Measurements from ENCODE around the gene PPIA.
"Not testable (repeated sequence)": the region's sequence is repeated elsewhere in the genome, so short reads cannot be mapped to it uniquely, and the experiment has no call there.

PPIA gene

GRCh38 chr7:44791278-44792219 lies 4.9 kb upstream of the PPIA start:
- no peak for DNase-seq

DNA sequence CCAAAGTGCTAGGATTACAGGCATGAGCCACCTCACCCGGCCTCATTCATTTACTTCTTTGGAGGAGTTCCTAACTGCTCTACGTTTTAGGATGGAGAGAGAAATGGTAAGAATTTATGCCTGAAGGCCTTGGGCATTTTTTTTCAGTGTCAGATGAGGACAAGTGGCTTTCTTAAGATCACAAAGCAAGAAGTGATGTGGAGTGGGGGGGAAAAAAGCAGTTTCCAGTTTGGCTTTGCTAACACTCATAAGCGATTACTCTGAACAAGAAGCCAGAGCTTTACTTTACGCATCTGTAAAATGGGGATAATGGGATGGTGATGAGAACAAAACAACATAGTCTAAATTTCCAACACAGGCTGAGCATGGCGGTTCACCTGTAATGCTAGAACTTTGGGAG lies 2.6 kb upstream of the PPIA start:
- no peak for DNase-seq

GRCh38 chr7:44794331-44794730 lies 2.1 kb upstream of the PPIA start:
- no peak for DNase-seq

DNA sequence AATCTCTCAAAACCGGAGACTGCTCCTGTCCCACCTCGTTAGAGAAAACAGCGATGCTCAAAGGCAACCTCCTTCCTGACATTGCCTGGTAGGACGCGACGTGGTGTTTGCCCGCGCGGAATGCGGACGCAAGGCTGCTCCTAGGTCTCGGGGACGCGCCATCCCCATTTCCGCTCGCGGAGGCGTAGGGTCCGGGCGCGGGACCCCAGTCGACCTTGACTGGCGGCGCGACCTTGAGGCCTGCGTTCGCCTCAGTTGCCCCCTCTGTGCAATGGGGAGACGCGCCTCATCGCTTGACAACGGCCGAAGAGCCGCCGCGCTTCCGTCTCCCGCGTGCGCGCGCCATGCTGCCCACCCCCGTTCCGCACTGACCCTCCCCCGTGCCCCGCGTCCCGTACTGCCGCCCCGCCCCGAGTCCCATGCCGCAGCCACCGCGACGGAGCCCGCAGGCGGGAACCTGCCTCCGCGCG lies 412 bp upstream of the PPIA start:
- no peak for DNase-seq

DNA sequence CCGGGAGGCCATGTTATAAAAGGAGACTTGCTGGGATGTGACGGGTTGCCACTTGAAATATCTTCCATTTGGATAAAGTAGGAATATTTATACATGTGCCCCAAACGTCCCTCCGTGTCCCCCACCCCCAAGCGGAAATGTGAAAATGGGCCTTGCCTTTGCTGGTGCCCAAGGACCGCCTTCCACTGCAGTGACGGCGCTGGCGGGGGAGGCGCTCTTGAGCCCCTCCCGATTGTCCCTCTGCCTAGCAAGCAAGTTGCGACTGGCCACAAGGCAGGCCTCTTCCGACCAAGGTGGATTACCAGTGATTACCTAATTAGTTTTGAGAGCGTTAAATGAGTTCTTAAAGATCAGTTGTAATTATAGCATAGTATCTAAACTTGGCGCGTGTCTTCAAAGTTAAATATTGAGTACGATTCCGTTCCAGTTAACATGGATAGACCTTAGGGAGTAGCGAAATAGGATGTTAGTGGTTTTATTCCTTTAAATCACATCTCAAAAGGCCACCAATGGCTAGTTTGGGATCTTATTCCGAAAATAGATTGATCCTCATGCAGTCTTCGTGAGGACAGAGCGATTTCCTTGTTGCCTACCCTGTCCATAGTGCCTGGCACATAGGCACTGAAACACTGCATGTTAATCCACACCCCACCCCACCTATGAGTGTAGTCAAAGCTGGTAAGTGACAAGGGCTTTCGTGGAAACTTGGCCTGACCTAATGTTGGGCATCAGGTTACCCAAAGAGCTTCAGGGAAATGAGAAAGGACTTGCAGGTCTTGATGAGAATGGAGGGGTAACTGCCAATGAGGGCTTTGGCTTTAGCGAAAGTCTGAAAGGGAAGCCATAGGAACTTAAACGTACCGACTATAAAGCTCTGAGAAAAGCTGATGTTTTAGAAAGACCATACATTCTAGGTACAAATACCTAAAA lies 1.1 kb downstream of the PPIA start:
- peak; percentile 91 for DNase-seq

- no peak for DNase-seq
Measured at GRCh38 chr7:44798649-44799305, 2.3 kb downstream of the PPIA start.

GRCh38 chr7:44799939-44800338 lies 3.5 kb downstream of the PPIA start:
- no peak for DNase-seq

DNA sequence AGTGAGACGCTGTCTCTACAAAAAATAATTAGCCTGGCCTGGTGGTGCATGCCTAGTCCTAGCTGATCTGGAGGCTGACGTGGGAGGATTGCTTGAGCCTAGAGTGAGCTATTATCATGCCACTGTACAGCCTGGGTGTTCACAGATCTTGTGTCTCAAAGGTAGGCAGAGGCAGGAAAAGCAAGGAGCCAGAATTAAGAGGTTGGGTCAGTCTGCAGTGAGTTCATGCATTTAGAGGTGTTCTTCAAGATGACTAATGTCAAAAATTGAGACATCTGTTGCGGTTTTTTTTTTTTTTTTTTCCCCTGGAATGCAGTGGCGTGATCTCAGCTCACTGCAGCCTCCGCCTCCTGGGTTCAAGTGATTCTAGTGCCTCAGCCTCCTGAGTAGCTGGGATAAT lies 5.4 kb downstream of the PPIA start:
- DNase-seq: no peak

DNA sequence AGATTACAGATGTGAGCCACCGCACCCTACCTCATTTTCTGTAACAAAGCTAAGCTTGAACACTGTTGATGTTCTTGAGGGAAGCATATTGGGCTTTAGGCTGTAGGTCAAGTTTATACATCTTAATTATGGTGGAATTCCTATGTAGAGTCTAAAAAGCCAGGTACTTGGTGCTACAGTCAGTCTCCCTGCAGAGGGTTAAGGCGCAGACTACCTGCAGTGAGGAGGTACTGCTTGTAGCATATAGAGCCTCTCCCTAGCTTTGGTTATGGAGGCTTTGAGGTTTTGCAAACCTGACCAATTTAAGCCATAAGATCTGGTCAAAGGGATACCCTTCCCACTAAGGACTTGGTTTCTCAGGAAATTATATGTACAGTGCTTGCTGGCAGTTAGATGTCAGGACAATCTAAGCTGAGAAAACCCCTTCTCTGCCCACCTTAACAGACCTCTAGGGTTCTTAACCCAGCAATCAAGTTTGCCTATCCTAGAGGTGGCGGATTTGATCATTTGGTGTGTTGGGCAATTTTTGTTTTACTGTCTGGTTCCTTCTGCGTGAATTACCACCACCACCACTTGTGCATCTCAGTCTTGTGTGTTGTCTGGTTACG lies 6.0 kb downstream of the PPIA start:
- no peak for DNase-seq

- DNase-seq: not testable (repeated sequence)
Measured at GRCh38 chr7:44803828-44804519, 7.5 kb downstream of the PPIA start.

- no peak for DNase-seq
Measured at GRCh38 chr7:44805950-44806349, 9.5 kb downstream of the PPIA start.

GRCh38 chr7:44808914-44809393 lies 12.5 kb downstream of the PPIA start:
- DNase-seq: no peak

GRCh38 chr7:44811093-44811492 lies 14.6 kb downstream of the PPIA start:
- no peak for DNase-seq

GRCh38 chr7:44811571-44811970 lies 15.1 kb downstream of the PPIA start:
- no peak for DNase-seq

- DNase-seq: no peak
Measured at GRCh38 chr7:44814919-44815318, 18.4 kb downstream of the PPIA start.

- no peak for DNase-seq
Measured at GRCh38 chr7:44819292-44819691, 22.8 kb downstream of the PPIA start.

DNA sequence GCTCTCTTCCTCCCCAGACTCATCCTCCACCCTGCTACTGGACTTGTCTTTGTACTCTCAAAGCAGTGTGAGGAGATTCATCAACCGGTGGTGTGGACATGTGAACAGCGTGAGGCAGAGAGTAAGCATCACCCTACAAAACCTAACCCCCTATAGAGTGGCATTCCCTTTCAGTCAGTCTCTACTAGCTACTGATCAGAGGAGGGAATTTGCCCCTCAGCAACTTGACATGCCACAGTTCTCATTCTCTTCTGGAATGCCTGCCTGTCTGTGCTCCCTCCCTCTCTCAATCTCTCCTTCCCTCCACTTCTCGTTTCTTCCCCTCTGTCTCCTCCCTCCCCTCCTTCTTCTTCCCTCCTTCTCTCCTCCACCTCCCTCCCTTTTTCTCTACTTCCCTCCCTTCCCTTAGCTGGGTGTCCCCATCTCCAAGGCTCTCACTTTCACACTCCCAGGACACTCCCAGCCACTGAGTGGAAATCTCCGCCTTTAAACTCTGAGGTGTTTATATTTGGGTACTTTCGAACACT lies 26.8 kb downstream of the PPIA start:
- no peak for DNase-seq

DNA sequence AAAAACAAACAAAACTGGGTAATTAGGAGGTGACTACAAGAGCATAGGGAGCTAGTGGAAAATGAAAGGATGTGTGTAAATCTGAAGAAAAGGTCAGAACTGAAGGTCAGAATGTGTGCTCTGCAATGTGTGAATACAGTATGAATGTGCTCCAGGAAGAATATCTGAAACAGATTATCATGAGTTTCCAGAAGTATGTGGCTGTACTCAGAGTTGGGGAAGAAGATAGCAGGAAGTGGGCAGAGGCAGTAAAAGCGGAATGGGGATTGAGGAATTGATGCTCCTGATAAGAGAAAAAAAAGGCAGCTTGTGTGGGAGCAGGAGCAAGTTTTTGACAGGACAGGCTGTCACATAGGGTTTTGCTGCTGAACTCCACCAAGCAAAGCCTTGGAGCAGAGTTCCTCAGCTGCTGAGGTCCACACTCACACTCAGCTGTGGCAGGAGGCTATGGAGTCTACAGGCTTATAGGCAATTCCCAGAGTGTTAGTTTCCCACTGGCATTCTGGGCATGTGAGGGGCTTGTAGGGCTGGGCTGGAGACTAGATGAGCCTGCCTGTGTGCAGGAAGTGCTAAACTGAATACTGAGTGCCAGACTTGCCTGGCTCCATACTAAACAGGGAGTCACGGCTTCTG lies 28.5 kb downstream of the PPIA start:
- no peak for DNase-seq

- no peak for DNase-seq
Measured at GRCh38 chr7:44827567-44827966, 31.1 kb downstream of the PPIA start.

DNA sequence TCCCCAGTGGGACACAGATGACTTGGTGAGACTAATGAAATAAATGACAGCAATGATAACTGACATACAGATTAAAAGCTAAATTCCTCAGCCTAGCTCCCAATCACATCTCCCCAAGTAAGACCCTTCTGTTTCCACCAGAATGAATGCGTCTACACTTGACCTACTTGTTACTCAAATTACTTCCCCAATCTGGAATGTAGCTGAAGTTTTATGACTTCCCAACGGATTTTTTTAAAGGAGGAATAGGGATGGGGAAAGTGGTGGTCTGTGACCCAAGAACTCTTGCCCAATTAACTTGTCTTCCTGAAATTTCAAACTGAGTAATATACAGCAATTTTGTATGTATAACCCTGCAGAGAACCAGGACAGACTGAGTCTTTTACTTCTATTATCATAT lies 42.3 kb downstream of the PPIA start:
- DNase-seq: no peak

DNA sequence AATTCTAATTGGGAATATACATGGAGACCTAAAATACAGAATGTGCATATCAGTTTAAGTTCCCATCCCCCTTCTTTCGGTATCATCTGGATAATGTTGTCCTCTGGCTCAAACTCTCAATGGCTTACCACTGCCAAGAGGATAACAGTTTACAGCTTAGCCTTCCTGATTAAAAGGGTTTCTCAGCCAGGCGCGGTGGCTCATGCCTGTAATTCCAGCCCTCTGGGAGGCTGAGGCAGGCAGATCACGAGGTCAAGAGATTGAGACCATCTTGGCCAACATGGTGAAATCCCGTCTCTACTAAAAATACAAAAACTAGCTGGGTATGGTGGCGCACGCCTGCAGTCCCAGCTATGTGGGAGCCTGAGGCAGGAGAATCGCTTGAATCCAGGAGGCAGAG lies 46.2 kb downstream of the PPIA start:
- not testable (repeated sequence) for DNase-seq
